DOHH2 (cell line): ENCODE results near the gene ALG6.

Experiments
- CTCF ChIP-seq: fragments of 200-600 bp; sonication (generic); IDR thresholded peaks from one replicate; pipeline ENCODE4 v1.5.1; 2014; ENCODE audit warnings: antibody characterized with exemption, mild to moderate bottlenecking, low read depth, low read length; ENCODE audit not compliant: poor library complexity, severe bottlenecking
- EZH2phosphoT487 ChIP-seq: fragments of 200-600 bp; sonication (generic); IDR thresholded peaks from 2 replicates; pipeline ENCODE4 v1.6.1; 2017; ENCODE audit warnings: borderline replicate concordance, mild to moderate bottlenecking, antibody characterized with exemption, low read length, moderate library complexity, mixed read lengths

- no peak for TF ChIP-seq EZH2phosphoT487
- no peak for TF ChIP-seq CTCF
Observed at GRCh38 chr1:63428815-63429214, 61.4 kb downstream of the ALG6 start.
